BE2C (cell line): Measurements from ENCODE around the gene MFN2.
"Not testable (repeated sequence)": the region's sequence is repeated elsewhere in the genome, so short reads cannot be mapped to it uniquely, and the experiment has no call there.

Experiments
- DNase-seq: peaks from one replicate; pipeline ENCODE4 v3.0.0-alpha.2; 2020
- H3K27me3 ChIP-seq: fragments of 250-450 bp; sonication (Bioruptor Pico); 2 replicates; pipeline ENCODE4 v1.5.1; 2020; ENCODE audit warnings: mild to moderate bottlenecking
- H3K36me3 ChIP-seq: fragments of 250-450 bp; sonication (Bioruptor Pico); 2 replicates; pipeline ENCODE4 v1.5.1; 2020; ENCODE audit warnings: mild to moderate bottlenecking
- H3K4me1 ChIP-seq: fragments of 250-450 bp; sonication (Bioruptor Pico); 2 replicates; pipeline ENCODE4 v1.5.1; 2020
- H3K4me3 ChIP-seq: 2 replicates; pipeline ENCODE4 v1.5.1; 2011; ENCODE audit warnings: low read depth, low read length
- H3K9me3 ChIP-seq: fragments of 250-450 bp; sonication (Bioruptor Pico); 2 replicates; pipeline ENCODE4 v1.5.1; 2020
- CTCF ChIP-seq: IDR thresholded peaks from 2 replicates; pipeline ENCODE4 v1.5.1; 2012; ENCODE audit warnings: mild to moderate bottlenecking, low read depth, low read length

MFN2 gene

GRCh38 chr1:11938722-11939526 is 41.3 kb upstream of the MFN2 start:
- H3K36me3 ChIP-seq = no peaks in the 10 kb centered on the region
- peak overlapping the region; percentile 6; the same call in 1 of the 2 replicates for H3K4me3 ChIP-seq
- no peak for TF ChIP-seq CTCF
- peaks cover 10% of the 10 kb centered on the region for H3K4me1 ChIP-seq
- H3K27me3 ChIP-seq = no peaks in the 10 kb centered on the region
- H3K9me3 ChIP-seq = no peaks in the 10 kb centered on the region
- peak; percentile 80 for DNase-seq

GRCh38 chr1:11939794-11940193 is 40.5 kb upstream of the MFN2 start:
- H3K4me3 ChIP-seq, H3K4me1 ChIP-seq, DNase-seq, H3K27me3 ChIP-seq, H3K36me3 ChIP-seq, H3K9me3 ChIP-seq: not testable (repeated sequence)

- Histone ChIP-seq H3K4me1 (peaks cover 10% of the 10 kb centered on the region), H3K27me3 (no peaks in the 10 kb centered on the region), H3K9me3 (no peaks in the 10 kb centered on the region), H3K36me3 (no peaks in the 10 kb centered on the region), H3K4me3 (no peak overlapping the region)
- TF ChIP-seq CTCF = no peak
- DNase-seq = peak; percentile 74
Measured at GRCh38 chr1:11940260-11940921, 39.9 kb upstream of the MFN2 start.

- DNase-seq = no peak
- H3K27me3 ChIP-seq = no peaks in the 10 kb centered on the region
- H3K4me3 ChIP-seq = no peak overlapping the region
- H3K4me1 ChIP-seq = peaks cover 10% of the 10 kb centered on the region
- H3K36me3 ChIP-seq = no peaks in the 10 kb centered on the region
- no peak for TF ChIP-seq CTCF
- H3K9me3 ChIP-seq = no peaks in the 10 kb centered on the region
Measured at GRCh38 chr1:11942280-11942679, 38.0 kb upstream of the MFN2 start.

GRCh38 chr1:11943619-11944018 is 36.6 kb upstream of the MFN2 start:
- Histone ChIP-seq H3K9me3 (no peaks in the 10 kb centered on the region), H3K4me1 (peaks cover 7% of the 10 kb centered on the region; the same call in 1 of the 2 replicates), H3K4me3 (no peak overlapping the region), H3K36me3 (no peaks in the 10 kb centered on the region), H3K27me3 (no peaks in the 10 kb centered on the region)
- DNase-seq = no peak
- TF ChIP-seq CTCF = no peak

- Histone ChIP-seq H3K4me1 (peaks cover 3% of the 10 kb centered on the region; the same call in 1 of the 2 replicates), H3K4me3 (no peak overlapping the region), H3K27me3 (no peaks in the 10 kb centered on the region), H3K9me3 (no peaks in the 10 kb centered on the region), H3K36me3 (no peaks in the 10 kb centered on the region)
- peak; percentile 60 for DNase-seq
- TF ChIP-seq CTCF = no peak
Measured at GRCh38 chr1:11944358-11944931, 35.8 kb upstream of the MFN2 start.
